Activated T-cell treated with anti-CD3 and anti-CD28 coated beads for 4 hours (primary cell): ENCODE measurements around the gene HHLA2.

Experiments used
- DNase-seq: peaks from one replicate; pipeline ENCODE4 v3.0.0-alpha.2; 2020

HHLA2 gene

DNA sequence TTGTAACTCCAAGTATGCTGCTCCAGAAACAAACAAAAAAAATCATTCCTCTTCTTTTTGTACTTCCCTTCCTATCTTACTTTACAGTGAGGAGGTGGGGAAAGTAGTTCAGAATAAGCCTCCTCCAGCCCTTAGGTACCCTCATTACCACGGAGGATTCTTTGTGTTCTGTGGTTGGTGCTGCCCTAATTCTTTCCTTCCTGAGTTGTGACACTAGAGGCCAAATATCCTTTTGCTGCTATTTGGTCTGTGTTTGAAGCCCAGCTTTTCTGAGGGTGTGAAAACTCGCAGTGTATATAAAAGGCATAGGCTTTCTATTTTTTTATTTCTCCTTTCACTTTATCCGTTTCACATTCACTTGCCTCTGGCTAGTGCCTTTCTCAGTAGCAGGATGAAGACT is 98.2 kb downstream of the HHLA2 start:
- DNase-seq: no peak

DNA sequence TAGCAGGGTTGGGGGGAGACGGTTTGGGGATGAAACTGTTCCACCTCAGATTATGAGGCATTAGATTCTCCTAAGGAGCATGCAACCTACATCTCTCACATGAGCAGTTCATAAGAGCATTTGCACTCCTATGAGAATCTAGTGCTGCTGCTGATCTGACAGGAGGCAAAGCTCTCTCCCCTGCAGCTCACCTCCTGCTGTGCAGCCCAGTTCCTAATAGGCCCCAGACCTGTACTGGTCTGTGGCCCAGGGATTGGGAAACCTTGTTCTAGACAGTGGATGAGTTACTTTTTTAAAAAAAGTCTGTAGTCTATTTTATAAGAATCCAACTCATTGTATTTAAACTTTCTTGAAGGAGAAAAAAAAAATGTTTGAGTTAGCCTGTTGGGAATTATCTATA is 100.0 kb downstream of the HHLA2 start:
- DNase-seq: no peak

DNA sequence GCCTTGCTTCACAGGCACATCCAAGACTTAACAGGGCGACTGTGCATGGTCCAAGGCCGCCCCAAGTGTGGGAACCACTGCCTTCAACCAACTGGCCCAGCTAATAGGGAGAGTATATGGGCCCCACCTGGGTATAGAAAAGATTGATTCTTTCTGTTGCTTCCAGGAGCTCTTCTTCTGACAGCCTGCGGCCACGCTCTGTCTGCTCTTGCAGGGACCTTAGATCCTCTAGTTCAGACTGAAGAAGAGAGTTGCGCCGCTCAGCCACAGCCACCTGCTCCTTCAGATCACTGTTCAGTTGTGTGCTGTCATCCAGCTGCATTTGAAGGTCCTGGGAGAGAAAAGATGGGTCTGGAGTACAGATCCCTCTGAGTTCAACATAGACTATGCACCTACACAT is 102.2 kb downstream of the HHLA2 start:
- no peak for DNase-seq

DNA sequence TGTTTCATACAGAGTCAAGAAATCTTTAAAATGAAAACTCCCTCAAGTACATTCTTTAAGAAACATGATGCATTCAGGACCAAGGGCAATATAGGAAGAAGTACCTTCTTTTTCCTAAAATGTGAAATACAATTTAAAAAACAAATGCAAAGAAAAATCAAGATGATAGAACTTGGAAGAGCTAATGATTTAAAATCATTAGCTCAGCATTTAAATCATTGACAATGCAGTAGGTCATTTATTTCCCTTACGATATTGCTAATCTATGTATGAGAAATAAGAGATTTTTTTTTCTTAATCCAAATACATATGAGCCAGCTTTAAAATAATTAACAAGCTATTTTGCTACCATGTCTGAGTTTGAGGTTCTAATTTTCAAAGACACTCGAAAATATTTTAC is 105.5 kb downstream of the HHLA2 start:
- no peak for DNase-seq

DNA sequence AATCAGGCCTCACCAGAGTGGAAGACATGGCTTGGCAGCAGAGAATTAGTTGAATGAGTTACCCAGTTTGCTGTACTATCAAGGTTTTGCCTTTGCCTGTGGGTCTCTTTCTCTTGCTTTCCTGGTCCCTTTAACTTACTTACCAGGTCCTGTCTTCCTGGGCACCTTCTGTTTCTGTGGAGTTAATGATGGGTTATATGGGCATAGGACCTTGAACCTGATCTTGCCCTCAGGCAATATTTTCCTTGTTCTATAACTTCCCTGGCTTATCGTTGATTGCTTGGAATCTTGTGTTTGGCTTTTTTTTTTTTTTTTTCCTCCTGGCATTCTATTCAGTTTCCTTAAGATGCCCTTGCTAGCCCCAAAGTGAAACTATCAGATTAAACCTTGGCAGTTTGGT is 106.8 kb downstream of the HHLA2 start:
- no peak for DNase-seq

DNA sequence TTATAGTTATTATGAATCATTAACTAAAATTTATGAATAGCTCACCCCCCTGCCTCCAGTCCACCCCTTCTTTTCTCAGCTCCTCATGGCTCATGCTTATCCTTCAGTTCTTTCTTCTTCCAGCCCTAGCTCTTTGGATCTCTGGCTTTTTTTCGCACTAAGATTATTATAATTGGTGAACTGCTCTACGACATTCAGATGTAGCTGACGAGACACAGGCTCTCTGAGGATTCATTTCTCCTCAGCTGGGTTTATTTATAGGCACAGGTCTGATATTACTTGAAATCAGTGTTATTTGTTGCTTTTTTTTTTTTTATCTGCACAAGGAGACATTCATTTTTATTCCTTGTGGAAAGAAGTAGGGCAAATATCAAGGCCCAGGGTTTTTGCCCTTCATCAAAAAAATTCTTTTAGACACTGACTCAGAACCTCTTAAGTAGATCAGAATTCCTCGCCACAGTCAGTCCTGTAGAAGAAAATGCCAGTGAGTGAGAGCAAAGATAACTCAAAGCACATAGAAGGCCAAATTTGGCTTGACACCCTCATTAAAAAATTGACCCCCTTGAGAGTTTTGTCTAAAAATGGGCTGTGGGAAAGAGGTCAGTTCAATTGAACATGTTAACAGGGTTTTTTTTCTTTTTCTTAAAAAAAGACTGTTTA is 107.5 kb downstream of the HHLA2 start:
- no peak for DNase-seq

DNA sequence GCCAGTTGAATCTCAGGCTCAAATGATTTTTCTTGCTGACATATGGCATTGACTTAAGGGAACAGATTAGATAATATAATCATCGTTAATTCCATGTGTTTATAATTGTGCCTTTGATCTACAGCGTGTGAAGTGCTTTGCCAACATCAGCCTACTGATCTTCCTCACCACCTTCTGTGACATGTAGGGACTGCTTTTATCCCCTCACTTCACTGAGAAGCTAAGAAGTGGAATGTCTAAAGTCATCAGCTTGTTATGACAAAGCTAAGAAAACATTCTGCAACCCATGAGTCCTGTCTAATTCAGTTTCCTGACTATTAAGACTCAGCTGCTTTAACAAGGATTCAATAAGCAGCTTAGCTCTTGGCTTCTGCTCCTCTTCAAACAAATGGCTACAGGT is 108.0 kb downstream of the HHLA2 start:
- no peak for DNase-seq

DNA sequence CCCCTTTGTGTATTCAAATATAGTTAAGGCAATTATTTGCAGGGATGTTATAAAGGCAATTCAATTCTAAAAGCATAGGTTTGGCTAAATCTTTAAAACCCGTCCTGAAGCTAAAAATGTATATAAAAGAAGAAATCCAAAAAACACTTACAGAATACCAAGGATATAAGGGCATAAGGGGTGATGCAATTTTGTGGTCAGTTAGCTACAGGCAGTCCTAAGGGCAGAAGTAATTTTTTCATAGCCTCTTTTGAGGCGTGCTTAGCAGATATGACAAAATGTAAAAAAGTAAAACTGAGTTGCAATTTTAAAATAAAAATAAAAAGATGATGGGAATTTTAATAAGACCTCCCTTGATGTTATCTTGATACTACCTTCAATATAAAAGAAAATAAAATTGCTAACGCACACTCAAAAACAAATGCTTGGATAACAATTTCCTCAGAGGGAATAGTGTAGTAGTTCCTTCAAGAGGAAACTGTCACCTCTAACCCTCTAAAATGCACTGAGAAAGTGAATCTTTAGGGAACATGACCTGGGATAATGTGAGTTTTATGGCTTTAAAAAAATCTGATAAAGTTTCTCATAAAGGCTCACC is 109.8 kb downstream of the HHLA2 start:
- no peak for DNase-seq

DNA sequence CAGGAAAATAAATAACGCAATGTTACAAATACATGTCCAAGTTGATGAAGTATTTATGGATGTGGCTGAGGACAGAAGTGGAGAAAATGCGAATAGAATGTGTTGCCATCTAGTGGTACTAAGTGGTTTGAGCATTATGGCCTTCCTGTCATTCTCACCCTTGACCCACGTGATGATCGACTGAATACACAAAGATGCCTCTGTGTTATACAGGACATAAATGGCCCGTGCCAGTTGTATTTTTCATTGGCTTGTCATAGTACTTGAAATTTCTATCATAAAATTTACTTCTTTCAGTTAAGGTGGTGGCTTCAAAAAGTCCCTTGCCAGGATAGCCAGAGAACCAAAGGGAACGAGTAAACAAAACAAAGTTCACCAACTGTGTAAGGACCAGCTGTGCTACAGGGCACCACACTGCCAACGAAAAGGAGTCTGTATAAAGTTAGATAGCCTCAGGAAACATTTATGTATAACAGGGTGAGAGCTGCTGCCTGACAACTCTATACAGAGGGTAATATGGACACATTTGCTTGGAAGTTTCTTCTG is 110.4 kb downstream of the HHLA2 start:
- DNase-seq: no peak

DNA sequence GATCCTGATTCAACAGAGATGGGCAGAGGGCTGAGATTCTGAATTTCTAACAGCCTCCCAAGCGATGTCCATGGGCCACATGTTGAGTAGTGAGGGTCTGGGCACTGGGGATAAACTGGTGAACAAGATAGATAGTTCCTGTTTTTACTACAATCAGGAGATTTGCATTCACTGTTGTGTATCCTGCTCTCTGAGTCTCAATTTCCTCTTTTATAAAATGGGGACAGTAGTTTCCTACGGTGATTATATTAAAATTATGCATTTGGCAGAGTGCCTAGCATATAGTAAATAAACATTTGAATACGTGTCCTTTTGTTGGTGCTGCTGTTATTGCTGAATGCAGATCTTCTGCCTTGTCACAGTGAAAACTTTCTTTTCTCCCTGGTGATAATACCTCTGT is 111.5 kb downstream of the HHLA2 start:
- no peak for DNase-seq

DNA sequence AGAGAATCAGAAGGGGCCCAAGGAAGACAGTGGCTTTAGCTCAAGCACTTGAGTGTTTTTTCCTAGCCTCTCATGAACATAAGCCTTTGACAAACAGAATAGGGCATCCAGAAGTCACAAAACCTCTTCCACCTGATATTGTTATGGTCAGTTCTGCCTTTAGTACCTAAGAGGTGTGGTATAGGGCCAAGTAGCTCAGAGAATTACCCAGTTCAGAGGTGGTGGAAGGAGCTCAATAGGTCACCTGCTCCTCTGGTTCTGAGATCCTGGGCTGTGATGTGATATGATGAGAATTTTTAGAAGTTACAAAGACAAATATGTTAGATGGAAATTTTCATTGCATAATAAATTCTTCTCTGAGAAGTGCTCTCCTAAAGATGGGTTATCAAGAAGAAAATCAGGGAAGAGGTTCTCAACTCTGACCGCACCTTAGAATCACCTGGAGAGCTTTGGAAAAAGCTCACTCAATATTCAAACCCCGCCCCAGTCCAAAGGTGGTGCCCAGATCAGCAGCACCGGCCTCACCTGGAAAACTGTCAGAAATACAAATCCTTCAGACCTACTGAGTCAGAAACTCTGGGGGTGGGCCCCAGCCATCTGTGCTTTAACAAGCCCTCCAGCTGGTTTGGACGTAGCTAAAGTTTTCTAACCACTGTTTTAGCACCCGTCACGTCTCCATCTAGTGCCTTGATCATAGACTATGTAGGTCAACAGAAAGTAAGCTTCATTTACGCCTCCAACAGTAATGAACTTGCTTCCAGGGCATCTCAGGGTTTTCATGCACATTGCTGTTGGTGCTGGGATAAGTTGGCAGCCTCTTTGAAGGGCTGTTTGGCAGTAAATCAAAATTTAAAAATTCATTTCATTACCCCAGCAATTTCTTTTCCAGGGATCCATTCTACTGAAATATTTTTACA is 112.8 kb downstream of the HHLA2 start:
- no peak for DNase-seq

DNA sequence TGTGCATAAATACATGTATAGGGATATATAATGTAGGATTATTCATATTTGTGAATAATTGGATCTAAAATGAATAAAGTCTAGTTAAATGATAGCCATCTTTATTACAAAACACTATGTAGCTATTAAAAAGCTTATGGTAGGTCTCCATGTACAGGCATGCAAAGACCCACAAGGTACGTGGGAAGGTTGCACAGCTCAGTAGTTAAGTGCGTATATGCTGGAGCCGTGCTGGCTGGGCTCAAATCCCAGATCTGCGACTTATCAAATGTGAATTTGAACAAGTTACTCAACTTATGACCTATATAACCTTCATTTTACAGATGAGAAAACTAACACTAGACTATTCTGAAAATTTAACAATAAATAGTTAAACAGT is 113.4 kb downstream of the HHLA2 start:
- DNase-seq: no peak

DNA sequence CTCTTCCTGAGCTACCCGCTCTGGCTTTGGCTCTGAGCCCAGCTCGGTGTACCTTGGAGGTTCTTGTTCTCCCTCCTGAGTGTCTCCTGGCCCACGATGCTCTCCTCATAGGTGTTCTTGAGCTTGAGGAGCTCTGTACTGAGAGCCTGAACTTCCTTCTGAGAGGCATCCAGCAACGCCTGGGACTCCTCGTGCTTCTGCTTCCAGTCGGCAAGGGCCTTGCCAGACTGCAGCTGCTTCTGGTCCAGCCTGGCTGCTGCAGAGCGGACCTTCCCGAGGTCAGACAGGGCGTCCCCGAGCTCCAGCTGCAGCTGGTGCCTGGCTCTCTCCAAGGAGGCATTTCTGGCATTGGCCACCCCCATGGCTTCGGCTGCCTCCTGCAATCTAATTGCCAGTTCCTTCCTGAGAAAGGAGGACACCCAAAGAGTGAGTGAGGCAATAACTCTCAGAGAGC is 114.2 kb downstream of the HHLA2 start:
- DNase-seq: no peak

DNA sequence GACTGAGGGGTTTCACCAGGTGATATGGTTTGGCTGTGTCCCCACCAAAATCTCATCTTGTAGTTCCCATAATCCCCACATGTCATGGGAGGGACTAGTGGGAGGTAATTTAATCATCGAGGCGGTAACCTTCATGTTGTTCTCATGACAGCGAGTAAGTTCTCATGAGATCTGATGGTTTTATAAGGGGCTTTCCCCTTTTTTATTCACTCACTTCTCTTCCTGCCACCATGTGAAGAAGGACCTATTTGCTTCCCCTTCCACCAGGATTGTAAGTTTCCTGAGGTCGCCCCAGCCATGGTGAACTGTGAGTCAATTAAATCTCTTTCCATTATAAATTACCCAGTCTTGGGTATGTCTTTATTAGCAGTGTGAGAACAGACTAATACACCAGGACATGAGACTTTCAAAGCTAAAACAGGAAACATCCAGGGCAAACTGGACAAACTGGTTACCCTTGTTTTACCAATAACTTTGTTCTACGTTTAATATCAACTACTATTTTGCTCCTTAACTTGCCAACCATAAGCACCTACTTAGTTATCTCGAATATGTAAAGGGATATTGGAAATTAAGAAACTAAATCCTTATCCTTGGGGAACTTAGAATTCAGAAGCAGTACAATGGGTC is 115.9 kb downstream of the HHLA2 start:
- no peak for DNase-seq

DNA sequence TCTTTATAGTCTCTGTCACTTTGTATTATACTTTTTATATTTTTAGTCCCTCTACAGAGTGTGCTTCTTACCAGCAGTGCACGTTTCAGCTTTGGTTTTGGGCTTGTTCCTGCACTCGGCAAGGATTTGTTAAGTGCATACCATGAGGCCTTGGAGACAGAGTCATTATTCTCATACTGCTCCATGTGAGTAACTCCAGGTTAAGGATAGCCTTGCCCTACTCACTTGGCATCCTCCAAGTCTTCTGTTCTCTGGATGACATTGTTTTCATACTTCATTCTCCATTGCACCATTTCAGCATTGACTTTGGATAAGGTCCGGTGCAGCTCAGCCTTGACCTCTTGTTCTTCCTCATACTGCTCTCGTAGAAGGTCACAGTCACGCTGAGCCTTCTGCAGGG is 117.7 kb downstream of the HHLA2 start:
- DNase-seq: no peak

DNA sequence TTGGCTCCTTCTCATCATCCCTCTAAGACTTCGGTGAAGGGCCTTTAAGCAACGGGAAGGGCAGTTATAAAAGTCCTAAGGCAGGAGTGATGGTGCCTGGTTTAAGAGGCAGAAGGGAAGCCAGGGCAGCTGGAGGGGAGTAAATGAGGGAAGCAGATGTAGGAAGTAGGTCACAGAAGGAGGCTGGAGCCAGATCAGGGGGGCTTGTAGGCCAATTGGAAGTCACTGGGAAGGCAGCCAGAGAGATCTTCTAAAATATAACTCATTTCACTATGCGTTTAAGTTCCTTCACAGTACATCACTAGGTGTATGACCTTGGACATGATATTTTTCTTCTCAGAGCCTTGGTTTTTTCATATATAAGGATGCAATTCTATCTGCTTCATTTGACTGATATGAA is 119.3 kb downstream of the HHLA2 start:
- DNase-seq: no peak

DNA sequence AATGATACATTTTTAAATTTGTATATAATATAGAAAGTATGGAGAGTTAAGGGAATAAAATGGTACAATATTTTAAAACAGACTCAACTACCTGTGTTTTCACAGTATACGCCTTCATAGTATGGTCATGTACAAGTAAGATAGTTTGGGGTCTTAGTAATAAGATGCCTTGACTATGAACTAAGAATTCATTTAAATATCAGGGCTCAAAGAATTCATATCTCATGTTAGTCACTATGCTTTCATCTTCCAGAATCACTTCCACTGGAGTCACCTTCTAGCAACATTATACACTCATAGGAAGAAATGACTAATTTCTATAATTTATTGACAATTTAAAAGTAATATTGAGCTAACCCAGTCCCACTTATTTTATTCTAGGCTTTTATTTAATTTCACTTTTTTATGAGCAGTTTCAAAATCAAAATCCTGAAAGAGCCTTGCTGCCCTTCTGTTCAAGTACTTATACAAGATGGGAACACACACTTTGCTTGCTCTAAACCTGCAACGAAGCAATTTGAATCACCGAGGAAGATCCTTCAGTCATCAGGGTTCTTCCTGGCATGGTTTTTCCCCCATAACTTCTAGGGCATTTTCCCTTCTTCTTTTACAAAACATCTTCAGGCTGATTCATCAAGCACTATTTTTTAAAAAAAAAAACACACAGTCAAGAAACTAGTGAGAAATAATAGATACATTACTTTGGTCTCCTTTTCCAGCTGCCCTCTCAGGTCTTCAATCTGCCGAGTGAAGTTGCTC is 119.9 kb downstream of the HHLA2 start:
- DNase-seq: no peak

DNA sequence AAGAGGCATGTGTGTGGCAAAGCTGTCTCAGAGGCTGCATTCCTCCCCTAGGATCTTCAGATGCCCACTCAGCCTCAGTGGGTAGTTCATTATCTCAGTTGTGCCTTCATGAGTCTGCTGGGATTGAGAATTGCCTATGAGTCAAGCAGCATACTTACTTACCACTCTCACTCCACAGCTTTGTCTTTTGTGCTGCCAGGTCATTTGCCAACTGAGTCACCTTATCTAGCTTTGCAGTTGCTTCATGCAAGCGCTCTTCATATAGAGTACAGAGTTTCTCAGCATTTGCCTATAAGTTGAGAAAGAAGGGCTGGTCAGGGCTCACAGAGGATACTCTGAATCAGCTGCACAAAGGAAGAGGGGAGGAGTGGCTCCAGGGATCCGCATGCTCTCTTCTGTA is 124.6 kb downstream of the HHLA2 start:
- DNase-seq: no peak
